ENCODE measurements around the gene RND3. TPM values are rescaled to one million over a fixed set of nuclear protein-coding genes. Genes with fewer than 3 reads are reported as not detected.

Gene RND3
- total and polyA plus RNA-seq, 2 of the 13 experiments (the other 11 are each of a cell fraction or from before 2014, with no cell fraction given), result 0.13 to 0.42 TPM

DNA sequence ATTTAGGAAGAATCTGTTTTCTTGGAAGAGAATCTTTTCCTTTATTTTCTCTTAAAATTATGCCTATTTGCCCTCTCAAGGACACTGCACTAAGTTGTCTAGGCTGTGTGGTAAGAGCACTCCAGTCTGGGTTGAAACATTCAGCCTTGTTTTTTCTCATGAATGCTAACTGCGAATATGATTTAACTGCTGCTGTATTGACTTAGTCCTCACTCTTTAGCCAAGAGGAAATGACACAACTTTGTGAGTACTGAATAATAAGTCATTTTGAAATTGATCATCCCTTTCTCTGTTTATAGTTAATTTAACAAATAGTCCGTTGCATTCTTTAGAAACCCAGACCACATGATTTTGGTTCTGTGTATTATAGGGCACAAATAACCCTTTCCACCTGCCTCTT is 4.5 kb upstream of the RND3 start (continued):
- TF ChIP-seq, protein P1, sequence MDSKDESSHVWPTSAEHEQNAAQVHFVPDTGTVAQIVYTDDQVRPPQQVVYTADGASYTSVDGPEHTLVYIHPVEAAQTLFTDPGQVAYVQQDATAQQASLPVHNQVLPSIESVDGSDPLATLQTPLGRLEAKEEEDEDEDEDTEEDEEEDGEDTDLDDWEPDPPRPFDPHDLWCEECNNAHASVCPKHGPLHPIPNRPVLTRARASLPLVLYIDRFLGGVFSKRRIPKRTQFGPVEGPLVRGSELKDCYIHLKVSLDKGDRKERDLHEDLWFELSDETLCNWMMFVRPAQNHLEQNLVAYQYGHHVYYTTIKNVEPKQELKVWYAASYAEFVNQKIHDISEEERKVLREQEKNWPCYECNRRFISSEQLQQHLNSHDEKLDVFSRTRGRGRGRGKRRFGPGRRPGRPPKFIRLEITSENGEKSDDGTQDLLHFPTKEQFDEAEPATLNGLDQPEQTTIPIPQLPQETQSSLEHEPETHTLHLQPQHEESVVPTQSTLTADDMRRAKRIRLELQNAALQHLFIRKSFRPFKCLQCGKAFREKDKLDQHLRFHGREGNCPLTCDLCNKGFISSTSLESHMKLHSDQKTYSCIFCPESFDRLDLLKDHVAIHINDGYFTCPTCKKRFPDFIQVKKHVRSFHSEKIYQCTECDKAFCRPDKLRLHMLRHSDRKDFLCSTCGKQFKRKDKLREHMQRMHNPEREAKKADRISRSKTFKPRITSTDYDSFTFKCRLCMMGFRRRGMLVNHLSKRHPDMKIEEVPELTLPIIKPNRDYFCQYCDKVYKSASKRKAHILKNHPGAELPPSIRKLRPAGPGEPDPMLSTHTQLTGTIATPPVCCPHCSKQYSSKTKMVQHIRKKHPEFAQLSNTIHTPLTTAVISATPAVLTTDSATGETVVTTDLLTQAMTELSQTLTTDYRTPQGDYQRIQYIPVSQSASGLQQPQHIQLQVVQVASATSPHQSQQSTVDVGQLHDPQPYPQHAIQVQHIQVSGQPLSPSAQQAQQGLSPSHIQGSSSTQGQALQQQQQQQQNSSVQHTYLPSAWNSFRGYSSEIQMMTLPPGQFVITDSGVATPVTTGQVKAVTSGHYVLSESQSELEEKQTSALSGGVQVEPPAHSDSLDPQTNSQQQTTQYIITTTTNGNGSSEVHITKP (CRISPR knock-in tag; IDR thresholded peaks at IDR 0.05; ENCODE audit: low read depth), result no peak
- TF ChIP-seq ZNF558 (CRISPR knock-in tag; IDR thresholded peaks at IDR 0.05; ENCODE audit: borderline replicate concordance) (no peak), NCOR1 (IDR thresholded peaks at IDR 0.05; ENCODE audit: borderline replicate concordance, low read length) (no peak), IKZF4 (CRISPR knock-in tag; IDR thresholded peaks at IDR 0.05; ENCODE audit: borderline replicate concordance, low read depth, not compliant biosample characterization) (no peak), ZNF180 (CRISPR knock-in tag; IDR thresholded peaks at IDR 0.05; ENCODE audit: borderline replicate concordance, low read depth) (no peak), RFX5 (IDR thresholded peaks at IDR 0.05; ENCODE audit: low read depth, low read length) (no peak)
- TF ChIP-seq, protein P2, sequence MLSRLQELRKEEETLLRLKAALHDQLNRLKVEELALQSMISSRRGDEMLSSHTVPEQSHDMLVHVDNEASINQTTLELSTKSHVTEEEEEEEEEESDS (CRISPR knock-in tag; IDR thresholded peaks at IDR 0.05; ENCODE audit: borderline replicate concordance), result no peak

DNA sequence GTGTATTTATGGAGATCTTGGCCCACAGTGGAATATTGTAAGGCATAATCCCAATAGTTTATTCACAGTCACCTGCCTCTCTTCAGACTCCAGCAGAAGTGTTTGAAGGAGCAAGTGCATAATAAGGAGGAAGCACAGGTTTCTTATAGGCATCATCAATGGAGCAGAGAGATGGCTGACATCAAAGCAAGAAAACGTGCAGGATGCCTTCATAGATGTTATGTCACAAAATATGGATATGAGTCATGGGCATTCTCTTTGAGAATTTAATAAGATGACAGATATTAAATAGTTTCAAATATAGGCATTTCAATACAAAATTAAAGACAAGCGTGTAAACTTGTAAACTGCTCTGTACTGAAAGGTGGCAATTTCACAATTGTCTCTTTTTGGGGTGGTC is 4.0 kb upstream of the RND3 start:
- Histone ChIP-seq H2AFZ (ENCODE audit: low read length) (no peak overlapping the region), H3K79me2 (ENCODE audit: insufficient read depth, low read length) (no peaks in the 10 kb centered on the region), H4K20me1 (ENCODE audit: insufficient read depth, low read length) (no peaks in the 10 kb centered on the region), H3K36me3 (replicated peaks in 1 of 2; ENCODE audit: control insufficient read depth in 1 of 2, insufficient read depth in 2 of 2, low read length in 2 of 2) (no peaks in the 10 kb centered on the region), H3K4me2 (ENCODE audit: low read depth, low read length) (no peak overlapping the region), H3K27ac (ENCODE audit: extremely low read length, insufficient read depth, low read length) (no peak overlapping the region), H3K4me3 (replicated peaks in 1 of 3; ENCODE audit: insufficient read depth in 1 of 3, low read depth in 2 of 3, low read length in 3 of 3) (no peak overlapping the region), H3K27me3 (ENCODE audit: control insufficient read depth in 1 of 2, insufficient read depth in 2 of 2, low read length in 2 of 2) (peaks cover 2 to 8% of the 10 kb centered on the region in 2 experiments; a peak in 4 of 5 replicates), H3K4me1 (ENCODE audit: insufficient read depth, low read length) (peaks cover 8% of the 10 kb centered on the region), H3K9ac (ENCODE audit: insufficient read depth, low read depth, low read length) (no peak overlapping the region), H3K9me3 (ENCODE audit: low read length) (no peaks in the 10 kb centered on the region)
- 0% methylated on average over 2 of the region's 2 CpGs for WGBS (ENCODE audit: low lambda C conversion rate)
- in situ Hi-C loops (cut with HindIII; ENCODE audit: extremely low pct_ligation_motif_present, low pct_unique_long_range_greater_than_20kb), result no loop called here
- ChIA-PET CTCF (ENCODE audit: low intra/inter-chr PET ratio, low total read pairs) (no interaction called here), POLR2A (no interaction called here)
- no TSS peak for BruUV-seq (replicated peaks)
- FAIRE-seq (no peak), ATAC-seq (no peak), DNase-seq (ENCODE audit: low spot score) (no peak)
- no peak for TF ChIP-seq SATB2 (CRISPR knock-in tag; IDR thresholded peaks at IDR 0.05)
- TF ChIP-seq, protein P3, sequence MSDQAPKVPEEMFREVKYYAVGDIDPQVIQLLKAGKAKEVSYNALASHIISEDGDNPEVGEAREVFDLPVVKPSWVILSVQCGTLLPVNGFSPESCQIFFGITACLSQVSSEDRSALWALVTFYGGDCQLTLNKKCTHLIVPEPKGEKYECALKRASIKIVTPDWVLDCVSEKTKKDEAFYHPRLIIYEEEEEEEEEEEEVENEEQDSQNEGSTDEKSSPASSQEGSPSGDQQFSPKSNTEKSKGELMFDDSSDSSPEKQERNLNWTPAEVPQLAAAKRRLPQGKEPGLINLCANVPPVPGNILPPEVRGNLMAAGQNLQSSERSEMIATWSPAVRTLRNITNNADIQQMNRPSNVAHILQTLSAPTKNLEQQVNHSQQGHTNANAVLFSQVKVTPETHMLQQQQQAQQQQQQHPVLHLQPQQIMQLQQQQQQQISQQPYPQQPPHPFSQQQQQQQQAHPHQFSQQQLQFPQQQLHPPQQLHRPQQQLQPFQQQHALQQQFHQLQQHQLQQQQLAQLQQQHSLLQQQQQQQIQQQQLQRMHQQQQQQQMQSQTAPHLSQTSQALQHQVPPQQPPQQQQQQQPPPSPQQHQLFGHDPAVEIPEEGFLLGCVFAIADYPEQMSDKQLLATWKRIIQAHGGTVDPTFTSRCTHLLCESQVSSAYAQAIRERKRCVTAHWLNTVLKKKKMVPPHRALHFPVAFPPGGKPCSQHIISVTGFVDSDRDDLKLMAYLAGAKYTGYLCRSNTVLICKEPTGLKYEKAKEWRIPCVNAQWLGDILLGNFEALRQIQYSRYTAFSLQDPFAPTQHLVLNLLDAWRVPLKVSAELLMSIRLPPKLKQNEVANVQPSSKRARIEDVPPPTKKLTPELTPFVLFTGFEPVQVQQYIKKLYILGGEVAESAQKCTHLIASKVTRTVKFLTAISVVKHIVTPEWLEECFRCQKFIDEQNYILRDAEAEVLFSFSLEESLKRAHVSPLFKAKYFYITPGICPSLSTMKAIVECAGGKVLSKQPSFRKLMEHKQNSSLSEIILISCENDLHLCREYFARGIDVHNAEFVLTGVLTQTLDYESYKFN (CRISPR knock-in tag; conservative IDR thresholded peaks at IDR 0.05), result no peak
- TF ChIP-seq HOXA9 (CRISPR knock-in tag; IDR thresholded peaks at IDR 0.05; ENCODE audit: borderline replicate concordance), result no peak
- TF ChIP-seq CREB1 (IDR thresholded peaks at IDR 0.05), result 0 out of 2 replicates have a peak, but pooled peaks have one; percentile 35
- TF ChIP-seq CREB1 (CRISPR knock-in tag; IDR thresholded peaks at IDR 0.05), result no peak
- intact Hi-C loops (cut with micrococcal nuclease; ENCODE audit: unreplicated experiment), result no loop called here

All from HepG2 (cell line).